ENCODE data around the gene SYT9. TPM values are rescaled to one million over a fixed set of nuclear protein-coding genes. Genes with fewer than 3 reads are reported as not detected.

The SYT9 gene
- total and polyA plus RNA-seq, 2 of the 4 experiments (the other 2 are of a cell fraction), result not detected

- intact Hi-C loops (cut with micrococcal nuclease), result no loop called here
- Histone ChIP-seq H3K4me1 (ENCODE audit: control insufficient read depth, insufficient read depth, low read length) (no peaks in the 10 kb centered on the region), H2BK20ac (ENCODE audit: low read depth, low read length) (no peak overlapping the region), H3K4me3 (ENCODE audit: insufficient read depth, low read depth, low read length) (no peak overlapping the region), H4K91ac (ENCODE audit: insufficient read depth, low read depth, low read length) (no peak overlapping the region), H3K27ac (ENCODE audit: insufficient read depth, low read length) (no peak overlapping the region), H3K56ac (ENCODE audit: extremely low read depth, insufficient read depth, low read length) (no peak overlapping the region), H3K4ac (ENCODE audit: low read depth, low read length) (no peak overlapping the region), H3K27me3 (ENCODE audit: control insufficient read depth, insufficient read depth, low read length) (no peaks in the 10 kb centered on the region), H3K23ac (ENCODE audit: low read depth, low read length) (no peak overlapping the region), H4K5ac (ENCODE audit: low read depth, low read length) (no peak overlapping the region), H4K20me1 (ENCODE audit: insufficient read depth, low read length) (no peaks in the 10 kb centered on the region), H3K14ac (replicated peaks; ENCODE audit: low read depth, low read length) (no peak overlapping the region), H2AFZ (replicated peaks; ENCODE audit: low read length, poor library complexity) (no peak overlapping the region), H2BK15ac (ENCODE audit: low read depth, low read length) (no peak overlapping the region), H3K9me3 (ENCODE audit: control insufficient read depth, insufficient read depth, low read length) (no peaks in the 10 kb centered on the region), H3K36me3 (ENCODE audit: control insufficient read depth, insufficient read depth, low read length) (no peaks in the 10 kb centered on the region), H3K79me1 (ENCODE audit: low read depth in 1 of 2, low read length in 2 of 2) (no peaks in the 10 kb centered on the region), H3K9me1 (ENCODE audit: insufficient read depth, low read length) (no peaks in the 10 kb centered on the region), H3K4me2 (ENCODE audit: low read depth, low read length) (no peak overlapping the region), H3K9ac (ENCODE audit: low read depth, low read length) (no peak overlapping the region), H2BK120ac (ENCODE audit: low read depth, low read length) (no peak overlapping the region), H4K8ac (ENCODE audit: low read depth in 2 of 2, low read length in 2 of 2) (no peak overlapping the region), H2AK9ac (replicated peaks; ENCODE audit: low read depth, low read length, poor library complexity) (no peak overlapping the region), H2AK5ac (ENCODE audit: low read depth, low read length) (no peak overlapping the region), H3K18ac (ENCODE audit: low read depth, low read length) (no peak overlapping the region), H2BK5ac (ENCODE audit: low read depth, low read length, poor library complexity, severe bottlenecking) (no peak overlapping the region)
- TF ChIP-seq POLR2A (IDR thresholded peaks at IDR 0.05; ENCODE audit: low read depth, low read length) (no peak), MAZ (IDR thresholded peaks at IDR 0.05; ENCODE audit: borderline replicate concordance, low read depth, low read length) (no peak), CTCF (conservative IDR thresholded peaks at IDR 0.05; ENCODE audit: low read depth, low read length) (no peak), ELK1 (IDR thresholded peaks at IDR 0.05; ENCODE audit: borderline replicate concordance, low read depth, low read length) (no peak), BHLHE40 (IDR thresholded peaks at IDR 0.05; ENCODE audit: low read depth, low read length) (no peak), FOS (IDR thresholded peaks at IDR 0.05; ENCODE audit: low read depth, low read length) (no peak), USF2 (IDR thresholded peaks at IDR 0.05; ENCODE audit: low read depth, low read length) (no peak), RFX5 (IDR thresholded peaks at IDR 0.05; ENCODE audit: low read depth, low read length) (no peak), RCOR1 (IDR thresholded peaks at IDR 0.05; ENCODE audit: insufficient replicate concordance, low read length) (no peak)
- no TSS peak for BruUV-seq (replicated peaks)
- DNase-seq (no peak), ATAC-seq (ENCODE audit: low read depth) (no peak)
- ChIA-PET CTCF (interaction anchor here (0.6 kb wide), 2 partner anchors 156 to 280 kb away, joined by 3 to 4 read pairs; no protein-coding TSS in a partner anchor), POLR2A (ENCODE audit: unreplicated experiment) (no interaction called here)
- in situ Hi-C loops (cut with MboI; ENCODE audit: low sequenced_read_pairs), result no loop called here
- WGBS, 2 experiments (ENCODE audit: extremely low coverage in 2 of 2, insufficient read length in 1 of 2), result no CpG with 5 or more reads among the region's 8 CpGs
- dilution Hi-C loops (cut with HindIII; ENCODE audit: low sequenced_read_pairs, unreplicated experiment), result no loop called here
Observed at GRCh38 chr11:7413961-7414915, 162.5 kb downstream of the SYT9 start.
